Rectal smooth muscle tissue (tissue), 1 donor: ENCODE data around the gene MAP1S.

Experiments used
- H3K27ac ChIP-seq: one replicate; pipeline ENCODE4 v1.7.0; 2013; ENCODE audit warnings: low read depth, low read length, inconsistent platforms
- H3K27me3 ChIP-seq: one replicate; pipeline ENCODE4 v1.7.0; 2013; ENCODE audit warnings: low read length; ENCODE audit not compliant: control insufficient read depth, insufficient read depth
- H3K36me3 ChIP-seq: one replicate; pipeline ENCODE4 v1.7.0; 2013; ENCODE audit warnings: low read length; ENCODE audit not compliant: control insufficient read depth, insufficient read depth
- H3K4me1 ChIP-seq: one replicate; pipeline ENCODE4 v1.7.0; 2013; ENCODE audit warnings: low read length; ENCODE audit not compliant: control insufficient read depth, insufficient read depth
- H3K4me3 ChIP-seq: one replicate; pipeline ENCODE4 v1.7.0; 2013; ENCODE audit warnings: low read length
- H3K9ac ChIP-seq: one replicate; pipeline ENCODE4 v1.7.0; 2013; ENCODE audit warnings: low read length

Gene MAP1S

GRCh38 chr19:17718947-17719711 lies at the start of gene MAP1S:
Gene MAP1S (plus strand): TSS chr19:17719480. CDS start chr19:17719503, 23 bp downstream.
- H3K4me1 ChIP-seq = peaks cover 13% of the 10 kb centered on the region
- H3K9ac ChIP-seq = peak within 1 kb of the TSS; percentile 68
- no peaks in the 10 kb centered on the region for H3K27me3 ChIP-seq
- H3K4me3 ChIP-seq = peak within 1 kb of the TSS; percentile 90
- peaks cover 2% of the 10 kb centered on the region for H3K36me3 ChIP-seq
- no peak within 1 kb of the TSS for H3K27ac ChIP-seq

- H3K36me3 ChIP-seq = no peaks in the 10 kb centered on the region
- H3K27me3 ChIP-seq = no peaks in the 10 kb centered on the region
- H3K4me1 ChIP-seq = no peaks in the 10 kb centered on the region
- no peak overlapping the region for H3K27ac ChIP-seq
- no peak overlapping the region for H3K9ac ChIP-seq
- H3K4me3 ChIP-seq = no peak overlapping the region
Observed at GRCh38 chr19:17671906-17672305, 47.4 kb upstream of the MAP1S start.

- no peak overlapping the region for H3K9ac ChIP-seq
- no peak overlapping the region for H3K4me3 ChIP-seq
- no peak overlapping the region for H3K27ac ChIP-seq
- no peaks in the 10 kb centered on the region for H3K36me3 ChIP-seq
- no peaks in the 10 kb centered on the region for H3K4me1 ChIP-seq
- peaks cover 3% of the 10 kb centered on the region for H3K27me3 ChIP-seq
Observed at GRCh38 chr19:17673937-17674799, 45.1 kb upstream of the MAP1S start.

- Histone ChIP-seq H3K4me1 (no peaks in the 10 kb centered on the region), H3K27ac (no peak overlapping the region), H3K27me3 (peaks cover 9% of the 10 kb centered on the region), H3K4me3 (no peak overlapping the region), H3K36me3 (no peaks in the 10 kb centered on the region), H3K9ac (no peak overlapping the region)
Observed at GRCh38 chr19:17676295-17676694, 43.0 kb upstream of the MAP1S start.

GRCh38 chr19:17677002-17677401 lies 42.3 kb upstream of the MAP1S start:
- no peak overlapping the region for H3K27ac ChIP-seq
- no peaks in the 10 kb centered on the region for H3K4me1 ChIP-seq
- H3K27me3 ChIP-seq = peaks cover 10% of the 10 kb centered on the region

GRCh38 chr19:17678836-17679235 lies 40.4 kb upstream of the MAP1S start:
- H3K4me1 ChIP-seq = no peaks in the 10 kb centered on the region
- H3K9ac ChIP-seq = no peak overlapping the region
- no peaks in the 10 kb centered on the region for H3K36me3 ChIP-seq
- H3K27me3 ChIP-seq = peaks cover 10% of the 10 kb centered on the region
- no peak overlapping the region for H3K27ac ChIP-seq
- H3K4me3 ChIP-seq = no peak overlapping the region

More at GRCh38 chr19:17677002-17677401, 42.3 kb upstream of the MAP1S start:
- Histone ChIP-seq H3K4me3 (no peak overlapping the region), H3K9ac (no peak overlapping the region), H3K36me3 (no peaks in the 10 kb centered on the region)

GRCh38 chr19:17679526-17680229 lies 39.6 kb upstream of the MAP1S start:
- Histone ChIP-seq H3K36me3 (no peaks in the 10 kb centered on the region), H3K27me3 (peaks cover 10% of the 10 kb centered on the region), H3K4me1 (no peaks in the 10 kb centered on the region), H3K27ac (no peak overlapping the region), H3K9ac (no peak overlapping the region), H3K4me3 (no peak overlapping the region)

- Histone ChIP-seq H3K27ac (no peak overlapping the region), H3K27me3 (peaks cover 10% of the 10 kb centered on the region)
Observed at GRCh38 chr19:17680230-17680722, 39.0 kb upstream of the MAP1S start.

GRCh38 chr19:17681505-17682125 lies 37.7 kb upstream of the MAP1S start:
- Histone ChIP-seq H3K9ac (no peak overlapping the region), H3K36me3 (no peaks in the 10 kb centered on the region), H3K27me3 (peaks cover 13% of the 10 kb centered on the region), H3K4me1 (no peaks in the 10 kb centered on the region), H3K4me3 (no peak overlapping the region), H3K27ac (no peak overlapping the region)

More at GRCh38 chr19:17680230-17680722, 39.0 kb upstream of the MAP1S start:
- no peaks in the 10 kb centered on the region for H3K4me1 ChIP-seq
- no peak overlapping the region for H3K9ac ChIP-seq
- no peaks in the 10 kb centered on the region for H3K36me3 ChIP-seq
- H3K4me3 ChIP-seq = no peak overlapping the region

- Histone ChIP-seq H3K27me3 (peaks cover 18% of the 10 kb centered on the region), H3K4me3 (no peak overlapping the region), H3K9ac (no peak overlapping the region), H3K36me3 (no peaks in the 10 kb centered on the region), H3K27ac (no peak overlapping the region), H3K4me1 (no peaks in the 10 kb centered on the region)
Observed at GRCh38 chr19:17682273-17682672, 37.0 kb upstream of the MAP1S start.

- Histone ChIP-seq H3K4me3 (no peak overlapping the region), H3K9ac (no peak overlapping the region), H3K4me1 (no peaks in the 10 kb centered on the region), H3K27me3 (peaks cover 23% of the 10 kb centered on the region), H3K36me3 (no peaks in the 10 kb centered on the region), H3K27ac (no peak overlapping the region)
Observed at GRCh38 chr19:17683078-17683477, 36.2 kb upstream of the MAP1S start.

GRCh38 chr19:17684256-17684655 lies 35.0 kb upstream of the MAP1S start:
- Histone ChIP-seq H3K4me3 (no peak overlapping the region), H3K27ac (no peak overlapping the region), H3K4me1 (no peaks in the 10 kb centered on the region), H3K9ac (no peak overlapping the region), H3K36me3 (no peaks in the 10 kb centered on the region), H3K27me3 (peaks cover 26% of the 10 kb centered on the region)
